CD4-positive, alpha-beta T cell treated with Interleukin-17A for 4 hours (primary cell): ENCODE measurements around the gene GDPD4.

Source experiments
- DNase-seq: peaks from one replicate; pipeline ENCODE4 v3.0.0-alpha.2; 2020; ENCODE audit warnings: mixed read lengths

Gene GDPD4

GRCh38 chr11:77289737-77290136 lies 11.7 kb downstream of the GDPD4 start:
- no peak for DNase-seq

DNA sequence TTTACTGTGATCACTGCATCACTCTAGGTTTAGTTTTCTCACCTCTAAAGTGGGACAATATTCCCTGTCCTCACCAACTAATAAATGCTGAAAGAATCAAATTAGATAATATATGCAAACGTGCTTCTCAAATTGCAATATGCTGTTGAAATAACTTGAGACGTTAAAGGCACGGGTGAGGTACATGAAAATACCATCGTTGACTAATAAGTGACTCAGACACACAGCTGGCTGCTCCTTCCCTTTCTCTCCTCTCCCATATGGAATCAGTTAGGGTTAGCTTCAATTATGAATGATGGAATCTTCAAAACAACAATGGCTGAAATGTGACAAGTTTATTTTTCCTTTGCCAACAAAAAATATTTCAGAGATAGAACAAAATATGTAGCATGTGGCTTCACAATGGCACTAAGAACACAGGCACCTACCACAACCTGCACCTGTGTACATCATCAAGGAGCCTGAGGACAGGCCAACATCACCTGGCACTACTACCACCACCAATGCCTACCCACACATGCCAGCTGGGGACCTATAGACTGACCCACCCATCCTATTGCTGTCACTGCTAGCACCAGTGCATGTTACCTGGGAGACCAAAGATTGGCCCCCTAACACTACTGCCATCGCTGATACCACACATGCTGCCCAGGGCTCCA lies 13.7 kb downstream of the GDPD4 start:
- DNase-seq, result no peak

GRCh38 chr11:77287136-77287535 lies 14.3 kb downstream of the GDPD4 start:
- DNase-seq, result no peak

DNA sequence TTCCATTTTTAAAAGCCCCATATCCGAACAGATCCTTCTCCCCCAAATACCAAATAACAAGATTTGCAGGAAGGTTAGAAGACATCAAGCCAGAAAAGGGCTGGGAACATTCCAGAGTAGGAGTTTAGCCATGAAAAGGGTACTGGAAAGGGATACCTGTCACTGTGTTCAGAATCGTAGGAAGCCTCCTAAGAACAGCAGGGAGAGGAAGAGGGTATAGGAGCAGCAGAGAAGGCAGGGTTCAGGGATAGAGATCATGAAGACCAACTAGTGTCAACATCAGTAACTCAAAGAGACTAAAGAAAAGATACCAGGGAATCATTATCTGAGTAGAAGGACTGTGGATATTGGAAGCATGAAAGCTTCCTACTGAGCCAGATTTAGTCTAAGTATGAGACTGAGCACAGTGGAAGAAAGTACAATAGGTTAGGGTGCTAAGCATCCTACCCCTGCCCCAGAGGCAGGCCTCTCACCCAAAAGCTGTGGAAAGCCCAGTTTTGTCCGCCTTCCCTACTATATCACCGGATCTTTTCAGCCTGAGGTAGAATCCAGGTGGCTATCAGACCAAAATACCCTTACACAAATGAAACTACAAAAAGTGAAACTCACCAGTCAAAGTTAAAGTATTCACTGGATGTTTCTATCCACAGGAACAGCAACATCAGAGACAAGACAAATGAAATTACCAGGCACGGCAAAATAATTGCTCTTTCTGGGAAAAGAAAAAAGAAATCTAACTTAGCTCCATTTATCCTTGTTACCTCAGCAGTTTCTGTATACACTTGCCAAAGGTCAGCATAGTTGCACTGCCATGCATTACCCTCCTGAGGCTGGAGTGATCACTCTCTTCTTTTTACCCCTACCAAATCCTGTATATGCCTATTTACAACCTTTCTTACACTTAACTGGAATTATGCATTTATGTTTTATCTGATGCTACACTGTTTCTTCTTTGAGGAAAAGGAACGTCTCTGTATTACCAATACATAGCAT lies 16.7 kb downstream of the GDPD4 start:
- DNase-seq, result no peak

DNA sequence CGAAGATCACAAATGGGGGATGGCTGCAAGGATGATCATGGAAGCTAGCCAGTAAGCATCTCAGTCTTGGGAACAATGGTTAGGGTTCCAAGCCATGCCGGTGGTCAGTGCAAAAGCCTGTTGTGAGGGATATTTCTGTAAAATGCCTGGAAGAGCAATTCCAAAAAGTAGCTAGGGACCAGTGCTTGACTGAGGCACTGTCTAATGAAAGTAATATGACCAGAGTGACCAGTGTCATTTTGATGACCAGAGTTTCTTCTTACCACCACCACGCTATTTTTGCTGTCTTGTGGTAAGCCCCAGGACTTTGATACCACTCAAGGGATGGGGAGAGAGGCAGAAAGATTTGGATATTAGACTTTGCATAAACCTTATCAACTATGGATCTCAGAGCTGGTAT lies 18.4 kb downstream of the GDPD4 start:
- DNase-seq, result no peak

- DNase-seq, result no peak
Measured at GRCh38 chr11:77278595-77279506, 22.6 kb downstream of the GDPD4 start.

- no peak for DNase-seq
Measured at GRCh38 chr11:77276271-77276670, 25.2 kb downstream of the GDPD4 start.

- DNase-seq, result no peak
Measured at GRCh38 chr11:77270921-77271320, 30.6 kb downstream of the GDPD4 start.

GRCh38 chr11:77269484-77270123 lies 31.9 kb downstream of the GDPD4 start:
- DNase-seq, result no peak

DNA sequence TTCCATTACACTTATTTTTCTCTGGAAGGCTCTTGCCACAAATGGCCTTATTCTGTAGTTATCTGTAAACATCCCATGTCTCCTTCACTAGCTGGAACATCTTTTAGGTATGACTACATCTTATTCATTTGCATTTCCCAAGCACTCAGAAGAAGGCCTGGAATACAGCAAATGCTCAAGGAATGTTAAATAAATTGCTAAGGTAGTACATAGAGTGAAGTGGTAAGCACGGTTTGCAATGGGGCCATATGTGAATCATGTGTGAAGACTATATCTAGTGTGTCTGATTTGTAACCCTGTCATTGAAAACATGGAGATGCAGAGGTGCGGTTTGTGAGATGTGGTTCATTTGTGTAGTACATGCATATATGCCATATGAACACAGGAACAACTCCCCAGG lies 33.5 kb downstream of the GDPD4 start:
- no peak for DNase-seq

GRCh38 chr11:77266766-77267165 lies 34.7 kb downstream of the GDPD4 start:
- no peak for DNase-seq

- no peak for DNase-seq
Measured at GRCh38 chr11:77262803-77263202, 38.7 kb downstream of the GDPD4 start.

- no peak for DNase-seq
Measured at GRCh38 chr11:77259641-77260040, 41.8 kb downstream of the GDPD4 start.

DNA sequence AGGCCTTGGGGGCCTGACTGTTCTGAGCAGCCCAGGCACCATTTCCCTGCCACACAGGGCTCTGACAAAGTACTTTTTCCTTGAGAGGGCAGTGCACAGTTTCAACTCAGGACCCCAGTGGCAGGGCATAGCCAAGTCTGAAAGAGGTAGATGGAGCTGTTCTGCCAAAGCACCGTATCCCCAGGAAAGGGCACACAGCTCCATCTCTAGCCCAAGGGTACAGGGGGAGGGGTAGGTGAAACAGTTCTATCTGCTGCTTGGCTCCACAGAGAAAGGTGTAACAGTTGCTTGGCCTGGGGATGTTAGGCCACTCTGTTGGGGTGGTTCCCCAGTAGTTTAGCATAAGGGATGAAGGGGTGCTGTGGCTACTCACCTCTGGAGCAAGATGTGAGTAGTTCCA lies 47.8 kb downstream of the GDPD4 start:
- DNase-seq, result no peak

- no peak for DNase-seq
Measured at GRCh38 chr11:77252555-77253270, 48.8 kb downstream of the GDPD4 start.

GRCh38 chr11:77250881-77251640 lies 50.4 kb downstream of the GDPD4 start:
- no peak for DNase-seq

- DNase-seq, result no peak
Measured at GRCh38 chr11:77249427-77249826, 52.1 kb downstream of the GDPD4 start.

DNA sequence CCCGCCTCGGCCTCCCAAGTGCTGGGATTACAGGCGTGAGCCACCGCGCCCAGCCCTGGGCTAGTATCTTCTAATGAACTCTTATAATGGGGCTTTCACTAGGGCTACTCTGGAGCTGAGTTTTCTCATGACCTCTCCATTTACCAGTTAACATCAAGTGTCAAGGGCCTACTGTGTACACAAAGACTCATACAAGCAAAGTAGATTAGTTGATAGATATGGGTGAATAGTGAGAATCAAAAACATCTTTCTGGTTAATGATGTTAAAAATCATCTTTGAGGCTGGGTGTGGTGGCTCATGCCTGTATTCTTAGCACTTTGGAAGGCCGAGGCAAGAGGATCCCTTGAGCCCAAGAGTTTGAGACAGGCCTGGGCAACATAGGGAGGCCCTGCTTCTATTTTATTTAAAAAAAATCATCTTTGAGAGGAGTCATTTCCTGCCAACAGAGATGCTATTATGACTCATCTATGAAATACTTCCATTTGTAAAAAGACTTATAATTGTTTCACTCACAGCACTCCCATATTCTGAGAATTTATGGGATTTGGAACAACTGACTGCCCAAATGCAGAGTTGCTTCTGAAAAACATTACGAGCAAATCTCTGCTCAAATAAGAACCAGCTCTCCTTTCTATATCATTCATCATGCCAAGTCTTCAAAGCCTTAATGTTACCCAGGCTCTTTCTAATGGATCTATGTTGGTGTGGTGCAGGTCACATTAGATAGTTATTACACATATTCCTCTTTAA lies 57.0 kb downstream of the GDPD4 start:
- no peak for DNase-seq

GRCh38 chr11:77236901-77237300 lies 64.6 kb downstream of the GDPD4 start:
- DNase-seq, result no peak

DNA sequence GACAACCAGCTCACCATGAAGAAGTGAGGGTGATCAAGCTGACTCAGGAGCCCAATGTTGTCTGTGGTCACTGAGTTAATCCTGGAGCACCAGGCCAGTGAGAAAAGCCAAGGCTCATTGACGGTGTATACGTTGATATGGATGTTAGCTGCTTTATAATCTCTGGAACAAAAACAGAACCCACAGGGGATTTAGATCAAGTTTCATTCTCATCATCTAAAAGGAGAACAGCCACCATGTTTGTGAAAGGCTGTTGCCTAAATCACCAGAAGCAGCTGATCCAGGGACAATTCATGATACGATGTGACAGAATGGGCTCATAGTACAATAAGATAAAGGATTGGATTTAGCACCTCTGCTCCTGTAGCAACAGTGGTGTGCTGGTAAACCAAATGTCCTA lies 68.5 kb downstream of the GDPD4 start:
- no peak for DNase-seq
